ENCODE measurements around the gene BICRA.
"Not testable (repeated sequence)": the region's sequence is repeated elsewhere in the genome, so short reads cannot be mapped to it uniquely, and the experiment has no call there.

Gene BICRA

GRCh38 chr19:47726467-47726866 lies 117.5 kb downstream of the BICRA start:
- Mint-ChIP-seq H3K4me3 (no peak overlapping the region), H3K27ac (no peak overlapping the region), H3K4me1 (peaks cover 10% of the 10 kb centered on the region), H3K36me3 (peaks cover 2% of the 10 kb centered on the region), H3K9me3 (peaks cover 8% of the 10 kb centered on the region), H3K27me3 (peaks cover 32% of the 10 kb centered on the region)
- ATAC-seq (ENCODE audit: low read depth): no peak
- no peak for DNase-seq (ENCODE audit: low spot score in 2 of 2)

- not testable (repeated sequence) for DNase-seq (ENCODE audit: low spot score in 2 of 2); H3K9me3 Mint-ChIP-seq; H3K4me3 Mint-ChIP-seq; H3K4me1 Mint-ChIP-seq; H3K36me3 Mint-ChIP-seq; H3K27ac Mint-ChIP-seq; ATAC-seq (ENCODE audit: low read depth)
- peaks cover 28% of the 10 kb centered on the region for H3K27me3 Mint-ChIP-seq
Observed at GRCh38 chr19:47728295-47728694, 119.4 kb downstream of the BICRA start.

- H3K36me3 Mint-ChIP-seq: peaks cover 2% of the 10 kb centered on the region
- H3K4me3 Mint-ChIP-seq: no peak overlapping the region
- H3K4me1 Mint-ChIP-seq: peaks cover 10% of the 10 kb centered on the region
- H3K27ac Mint-ChIP-seq: no peak overlapping the region
- peaks cover 33% of the 10 kb centered on the region for H3K27me3 Mint-ChIP-seq
- DNase-seq (ENCODE audit: low spot score in 2 of 2): no peak
- ATAC-seq (ENCODE audit: low read depth): no peak
- peaks cover 8% of the 10 kb centered on the region for H3K9me3 Mint-ChIP-seq
Observed at GRCh38 chr19:47729468-47729798, 120.5 kb downstream of the BICRA start.

- Mint-ChIP-seq H3K4me1 (peaks cover 10% of the 10 kb centered on the region), H3K27ac (no peak overlapping the region), H3K4me3 (peak overlapping the region; percentile 39), H3K9me3 (peaks cover 8% of the 10 kb centered on the region), H3K36me3 (peaks cover 2% of the 10 kb centered on the region), H3K27me3 (peaks cover 32% of the 10 kb centered on the region)
- peak; percentile 29 for ATAC-seq (ENCODE audit: low read depth)
- no peak for DNase-seq (ENCODE audit: low spot score in 2 of 2)
Observed at GRCh38 chr19:47729799-47730520, 121.0 kb downstream of the BICRA start.

GRCh38 chr19:47730521-47730889 lies 121.6 kb downstream of the BICRA start:
- ATAC-seq (ENCODE audit: low read depth) (no peak), DNase-seq (ENCODE audit: low spot score in 2 of 2) (no peak)
- Mint-ChIP-seq H3K9me3 (peaks cover 8% of the 10 kb centered on the region), H3K27me3 (peaks cover 30% of the 10 kb centered on the region), H3K4me1 (peaks cover 10% of the 10 kb centered on the region), H3K4me3 (no peak overlapping the region), H3K36me3 (peaks cover 2% of the 10 kb centered on the region), H3K27ac (no peak overlapping the region)

GRCh38 chr19:47730910-47731309 lies 122.0 kb downstream of the BICRA start:
- Mint-ChIP-seq H3K27ac (no peak overlapping the region), H3K4me1 (peaks cover 10% of the 10 kb centered on the region), H3K36me3 (peaks cover 2% of the 10 kb centered on the region), H3K27me3 (peaks cover 30% of the 10 kb centered on the region), H3K4me3 (no peak overlapping the region), H3K9me3 (peaks cover 8% of the 10 kb centered on the region)
- DNase-seq (ENCODE audit: low spot score in 2 of 2): no peak
- no peak for ATAC-seq (ENCODE audit: low read depth)

- ATAC-seq (ENCODE audit: low read depth) (no peak), DNase-seq (ENCODE audit: low spot score in 2 of 2) (no peak)
- peaks cover 12% of the 10 kb centered on the region for H3K27me3 Mint-ChIP-seq
- no peak overlapping the region for H3K27ac Mint-ChIP-seq
- H3K9me3 Mint-ChIP-seq: peaks cover 3% of the 10 kb centered on the region
- H3K4me1 Mint-ChIP-seq: peaks cover 2% of the 10 kb centered on the region
- no peaks in the 10 kb centered on the region for H3K36me3 Mint-ChIP-seq
- no peak overlapping the region for H3K4me3 Mint-ChIP-seq
Observed at GRCh38 chr19:47735131-47735530, 126.2 kb downstream of the BICRA start.

GRCh38 chr19:47740866-47741519 lies 132.1 kb downstream of the BICRA start:
- Mint-ChIP-seq H3K9me3 (peaks cover 2% of the 10 kb centered on the region), H3K27me3 (no peaks in the 10 kb centered on the region), H3K36me3 (no peaks in the 10 kb centered on the region), H3K27ac (no peak overlapping the region), H3K4me3 (no peak overlapping the region), H3K4me1 (peaks cover 8% of the 10 kb centered on the region)
- DNase-seq (ENCODE audit: low spot score in 2 of 2) (no peak), ATAC-seq (ENCODE audit: low read depth) (no peak)

- DNase-seq (ENCODE audit: low spot score in 2 of 2) (no peak), ATAC-seq (ENCODE audit: low read depth) (no peak)
- Mint-ChIP-seq H3K9me3 (peaks cover 2% of the 10 kb centered on the region), H3K27ac (no peak overlapping the region), H3K4me1 (peaks cover 8% of the 10 kb centered on the region), H3K27me3 (no peaks in the 10 kb centered on the region), H3K36me3 (no peaks in the 10 kb centered on the region), H3K4me3 (no peak overlapping the region)
Observed at GRCh38 chr19:47741544-47742140, 132.7 kb downstream of the BICRA start.

- H3K27me3 Mint-ChIP-seq: no peaks in the 10 kb centered on the region
- H3K9me3 Mint-ChIP-seq: peaks cover 2% of the 10 kb centered on the region
- H3K27ac Mint-ChIP-seq: no peak overlapping the region
- DNase-seq (ENCODE audit: low spot score in 2 of 2): no peak
- H3K4me3 Mint-ChIP-seq: peak overlapping the region; percentile 50
- no peak for ATAC-seq (ENCODE audit: low read depth)
- H3K4me1 Mint-ChIP-seq: peaks cover 12% of the 10 kb centered on the region
- no peaks in the 10 kb centered on the region for H3K36me3 Mint-ChIP-seq
Observed at GRCh38 chr19:47742634-47743033, 133.7 kb downstream of the BICRA start.

GRCh38 chr19:47745010-47745901 lies 136.3 kb downstream of the BICRA start, which contains the start of gene NOP53:
Gene NOP53, plus strand, starts transcription at chr19:47745546. Its CDS starts 14 bp downstream, at chr19:47745560.
- Mint-ChIP-seq H3K36me3 (peaks cover 10% of the 10 kb centered on the region), H3K9me3 (peaks cover 2% of the 10 kb centered on the region), H3K4me1 (peaks cover 21% of the 10 kb centered on the region), H3K4me3 (peak within 1 kb of the TSS; percentile 96), H3K27ac (peak within 1 kb of the TSS; percentile 99), H3K27me3 (no peaks in the 10 kb centered on the region)
- DNase-seq (ENCODE audit: low spot score in 2 of 2) (peak; percentile 96 to 97), ATAC-seq (ENCODE audit: low read depth) (peak; percentile 84)

GRCh38 chr19:47746129-47746528 lies 137.2 kb downstream of the BICRA start:
- DNase-seq (ENCODE audit: low spot score in 2 of 2); H3K27me3 Mint-ChIP-seq; ATAC-seq (ENCODE audit: low read depth); H3K9me3 Mint-ChIP-seq: not testable (repeated sequence)
- Mint-ChIP-seq H3K27ac (peak overlapping the region; percentile 99), H3K4me3 (peak overlapping the region; percentile 96), H3K36me3 (peaks cover 14% of the 10 kb centered on the region), H3K4me1 (peaks cover 21% of the 10 kb centered on the region)

GRCh38 chr19:47749326-47749725 lies 140.4 kb downstream of the BICRA start:
- Mint-ChIP-seq H3K36me3 (peaks cover 30% of the 10 kb centered on the region), H3K9me3 (no peaks in the 10 kb centered on the region), H3K27ac (no peak overlapping the region), H3K27me3 (no peaks in the 10 kb centered on the region), H3K4me1 (peaks cover 15% of the 10 kb centered on the region), H3K4me3 (no peak overlapping the region)
- no peak for DNase-seq (ENCODE audit: low spot score in 2 of 2)
- ATAC-seq (ENCODE audit: low read depth): no peak

GRCh38 chr19:47750752-47751151 lies 141.8 kb downstream of the BICRA start:
- Mint-ChIP-seq H3K4me3 (no peak overlapping the region), H3K27me3 (no peaks in the 10 kb centered on the region), H3K4me1 (peaks cover 13% of the 10 kb centered on the region), H3K27ac (no peak overlapping the region), H3K36me3 (peaks cover 30% of the 10 kb centered on the region), H3K9me3 (no peaks in the 10 kb centered on the region)
- DNase-seq (ENCODE audit: low spot score in 2 of 2) (no peak), ATAC-seq (ENCODE audit: low read depth) (no peak)
